ENCODE data around the gene HDAC9. TPM values are rescaled to one million over a fixed set of nuclear protein-coding genes. Genes with fewer than 3 reads are reported as not detected.

HDAC9 gene
- total and polyA plus RNA-seq, 2 of the 13 experiments (the other 11 are each of a cell fraction or from before 2014, with no cell fraction given), result 0.05 to 0.07 TPM

DNA sequence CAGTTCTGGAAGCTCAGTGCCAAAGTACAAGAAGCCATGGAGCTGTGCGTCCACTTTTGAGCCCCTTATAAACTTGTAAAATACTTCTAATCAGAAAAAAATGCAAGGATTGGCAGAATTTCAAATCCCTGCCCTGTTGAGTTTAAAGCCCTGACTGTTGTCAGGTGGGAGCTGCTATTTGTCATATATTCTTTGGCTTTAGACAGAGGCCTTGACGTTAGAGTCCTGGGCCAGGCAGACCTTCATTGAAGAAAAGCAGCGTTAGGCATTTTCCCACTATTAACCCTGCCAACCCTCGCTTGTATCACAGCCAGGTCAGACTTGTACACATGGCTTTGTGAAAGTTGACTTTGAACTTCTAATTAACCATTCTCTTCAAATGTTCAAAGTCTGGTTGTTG, 466.5 kb downstream of the HDAC9 start:
- intact Hi-C loops (cut with micrococcal nuclease; ENCODE audit: unreplicated experiment), result no loop called here
- CTCF ChIA-PET (ENCODE audit: low intra/inter-chr PET ratio, low total read pairs), result no interaction called here
- TF ChIP-seq, protein P1, sequence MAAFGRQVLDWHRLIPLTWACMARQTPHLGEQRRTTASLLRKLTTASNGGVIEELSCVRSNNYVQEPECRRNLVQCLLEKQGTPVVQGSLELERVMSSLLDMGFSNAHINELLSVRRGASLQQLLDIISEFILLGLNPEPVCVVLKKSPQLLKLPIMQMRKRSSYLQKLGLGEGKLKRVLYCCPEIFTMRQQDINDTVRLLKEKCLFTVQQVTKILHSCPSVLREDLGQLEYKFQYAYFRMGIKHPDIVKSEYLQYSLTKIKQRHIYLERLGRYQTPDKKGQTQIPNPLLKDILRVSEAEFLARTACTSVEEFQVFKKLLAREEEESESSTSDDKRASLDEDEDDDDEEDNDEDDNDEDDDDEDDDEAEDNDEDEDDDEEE (CRISPR knock-in tag; IDR thresholded peaks at IDR 0.05), result no peak
- TF ChIP-seq ZNF207 (IDR thresholded peaks at IDR 0.05; ENCODE audit: borderline replicate concordance) (no peak), CEBPB (IDR thresholded peaks at IDR 0.05; ENCODE audit: borderline replicate concordance, low read depth, low read length) (no peak), NCOA5 (CRISPR knock-in tag; IDR thresholded peaks at IDR 0.05) (no peak), HNF4G (IDR thresholded peaks at IDR 0.05; ENCODE audit: borderline replicate concordance, low read depth, low read length) (no peak), HNF4G (CRISPR knock-in tag; IDR thresholded peaks at IDR 0.05; ENCODE audit: borderline replicate concordance, low read depth) (no peak), HNRNPUL1 (IDR thresholded peaks at IDR 0.05; ENCODE audit: low read depth, low read length) (no peak), NR1H2 (CRISPR knock-in tag; IDR thresholded peaks at IDR 0.05; ENCODE audit: borderline replicate concordance, low read depth) (no peak), HMG20B (CRISPR knock-in tag; conservative IDR thresholded peaks at IDR 0.05) (no peak), SRF (IDR thresholded peaks at IDR 0.05; ENCODE audit: low read depth, low read length) (no peak), KDM3A (CRISPR knock-in tag; IDR thresholded peaks at IDR 0.05; ENCODE audit: low read depth) (no peak), PRMT3 (CRISPR knock-in tag; IDR thresholded peaks at IDR 0.05; ENCODE audit: borderline replicate concordance, low read depth) (no peak), ZNF713 (CRISPR knock-in tag; IDR thresholded peaks at IDR 0.05) (no peak), EHMT2 (IDR thresholded peaks at IDR 0.05; ENCODE audit: borderline replicate concordance, low read depth, low read length) (no peak), MTA3 (CRISPR knock-in tag; IDR thresholded peaks at IDR 0.05) (no peak), NONO (IDR thresholded peaks at IDR 0.05) (no peak), NONO (CRISPR knock-in tag; conservative IDR thresholded peaks at IDR 0.05) (no peak), ZNF558 (CRISPR knock-in tag; IDR thresholded peaks at IDR 0.05; ENCODE audit: borderline replicate concordance) (no peak)
- TF ChIP-seq, protein P2, sequence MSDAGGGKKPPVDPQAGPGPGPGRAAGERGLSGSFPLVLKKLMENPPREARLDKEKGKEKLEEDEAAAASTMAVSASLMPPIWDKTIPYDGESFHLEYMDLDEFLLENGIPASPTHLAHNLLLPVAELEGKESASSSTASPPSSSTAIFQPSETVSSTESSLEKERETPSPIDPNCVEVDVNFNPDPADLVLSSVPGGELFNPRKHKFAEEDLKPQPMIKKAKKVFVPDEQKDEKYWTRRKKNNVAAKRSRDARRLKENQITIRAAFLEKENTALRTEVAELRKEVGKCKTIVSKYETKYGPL (CRISPR knock-in tag; IDR thresholded peaks at IDR 0.05), result no peak
- TF ChIP-seq, protein P3, sequence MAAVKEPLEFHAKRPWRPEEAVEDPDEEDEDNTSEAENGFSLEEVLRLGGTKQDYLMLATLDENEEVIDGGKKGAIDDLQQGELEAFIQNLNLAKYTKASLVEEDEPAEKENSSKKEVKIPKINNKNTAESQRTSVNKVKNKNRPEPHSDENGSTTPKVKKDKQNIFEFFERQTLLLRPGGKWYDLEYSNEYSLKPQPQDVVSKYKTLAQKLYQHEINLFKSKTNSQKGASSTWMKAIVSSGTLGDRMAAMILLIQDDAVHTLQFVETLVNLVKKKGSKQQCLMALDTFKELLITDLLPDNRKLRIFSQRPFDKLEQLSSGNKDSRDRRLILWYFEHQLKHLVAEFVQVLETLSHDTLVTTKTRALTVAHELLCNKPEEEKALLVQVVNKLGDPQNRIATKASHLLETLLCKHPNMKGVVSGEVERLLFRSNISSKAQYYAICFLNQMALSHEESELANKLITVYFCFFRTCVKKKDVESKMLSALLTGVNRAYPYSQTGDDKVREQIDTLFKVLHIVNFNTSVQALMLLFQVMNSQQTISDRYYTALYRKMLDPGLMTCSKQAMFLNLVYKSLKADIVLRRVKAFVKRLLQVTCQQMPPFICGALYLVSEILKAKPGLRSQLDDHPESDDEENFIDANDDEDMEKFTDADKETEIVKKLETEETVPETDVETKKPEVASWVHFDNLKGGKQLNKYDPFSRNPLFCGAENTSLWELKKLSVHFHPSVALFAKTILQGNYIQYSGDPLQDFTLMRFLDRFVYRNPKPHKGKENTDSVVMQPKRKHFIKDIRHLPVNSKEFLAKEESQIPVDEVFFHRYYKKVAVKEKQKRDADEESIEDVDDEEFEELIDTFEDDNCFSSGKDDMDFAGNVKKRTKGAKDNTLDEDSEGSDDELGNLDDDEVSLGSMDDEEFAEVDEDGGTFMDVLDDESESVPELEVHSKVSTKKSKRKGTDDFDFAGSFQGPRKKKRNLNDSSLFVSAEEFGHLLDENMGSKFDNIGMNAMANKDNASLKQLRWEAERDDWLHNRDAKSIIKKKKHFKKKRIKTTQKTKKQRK (IDR thresholded peaks at IDR 0.05; ENCODE audit: low read length), result no peak
- peaks cover 92% of the 10 kb centered on the region for H3K9me3 ChIP-seq (ENCODE audit: low read length)
- DNase-seq (ENCODE audit: low spot score) (no peak), FAIRE-seq (no peak), ATAC-seq (no peak)
- no peak overlapping the region for H3K4me2 ChIP-seq (ENCODE audit: low read depth, low read length)
- WGBS (ENCODE audit: low lambda C conversion rate), result 6% methylated on average over 4 of the region's 4 CpGs
- H3K79me2 ChIP-seq (ENCODE audit: insufficient read depth, low read length), result no peaks in the 10 kb centered on the region
- no peak overlapping the region for H3K27ac ChIP-seq (ENCODE audit: extremely low read length, insufficient read depth, low read length)
- H3K9ac ChIP-seq (ENCODE audit: insufficient read depth, low read depth, low read length), result no peak overlapping the region
- H3K27me3 ChIP-seq (ENCODE audit: control insufficient read depth in 1 of 2, insufficient read depth in 2 of 2, low read length in 2 of 2), result no peaks in the 10 kb centered on the region
- H4K20me1 ChIP-seq (ENCODE audit: insufficient read depth, low read length), result no peaks in the 10 kb centered on the region
- no TSS peak for BruUV-seq (replicated peaks)
- H3K36me3 ChIP-seq (replicated peaks in 1 of 2; ENCODE audit: control insufficient read depth in 1 of 2, insufficient read depth in 2 of 2, low read length in 2 of 2), result no peaks in the 10 kb centered on the region
- no peaks in the 10 kb centered on the region for H3K4me1 ChIP-seq (ENCODE audit: insufficient read depth, low read length)
- no peak overlapping the region for H3K4me3 ChIP-seq (replicated peaks in 1 of 3; ENCODE audit: insufficient read depth in 1 of 3, low read depth in 2 of 3, low read length in 3 of 3)
- no peak overlapping the region for H2AFZ ChIP-seq (ENCODE audit: low read length)
- in situ Hi-C loops (cut with HindIII; ENCODE audit: extremely low pct_ligation_motif_present, low pct_unique_long_range_greater_than_20kb), result no loop called here
- POLR2A ChIA-PET, result no interaction called here
